ENCODE measurements around the gene GALNT10. TPM values are rescaled to one million over a fixed set of nuclear protein-coding genes. Genes with fewer than 3 reads are reported as not detected.

Gene GALNT10
- total and polyA plus RNA-seq, 2 experiments from 2014 or later, result 3.2 to 12.9 TPM

DNA sequence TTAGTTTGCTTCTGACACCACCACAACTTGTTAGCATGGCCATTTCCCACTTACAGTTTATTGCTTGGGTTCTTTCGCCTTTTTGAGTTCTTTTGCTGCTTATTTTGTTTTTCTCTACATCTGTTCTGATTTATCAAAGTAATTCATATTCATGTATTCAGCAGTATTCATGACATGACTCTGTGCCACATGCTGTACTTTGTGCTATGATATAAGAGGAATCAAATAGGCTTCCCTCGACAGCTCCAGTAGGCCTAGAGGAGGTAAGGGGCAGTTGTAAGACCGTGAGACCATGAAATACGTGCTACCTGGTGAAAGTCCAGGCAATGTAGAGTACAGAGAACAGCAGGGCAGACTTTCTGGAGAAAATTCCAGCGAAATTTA lies 144.5 kb downstream of the GALNT10 start (continued):
- TF ChIP-seq, protein P1, sequence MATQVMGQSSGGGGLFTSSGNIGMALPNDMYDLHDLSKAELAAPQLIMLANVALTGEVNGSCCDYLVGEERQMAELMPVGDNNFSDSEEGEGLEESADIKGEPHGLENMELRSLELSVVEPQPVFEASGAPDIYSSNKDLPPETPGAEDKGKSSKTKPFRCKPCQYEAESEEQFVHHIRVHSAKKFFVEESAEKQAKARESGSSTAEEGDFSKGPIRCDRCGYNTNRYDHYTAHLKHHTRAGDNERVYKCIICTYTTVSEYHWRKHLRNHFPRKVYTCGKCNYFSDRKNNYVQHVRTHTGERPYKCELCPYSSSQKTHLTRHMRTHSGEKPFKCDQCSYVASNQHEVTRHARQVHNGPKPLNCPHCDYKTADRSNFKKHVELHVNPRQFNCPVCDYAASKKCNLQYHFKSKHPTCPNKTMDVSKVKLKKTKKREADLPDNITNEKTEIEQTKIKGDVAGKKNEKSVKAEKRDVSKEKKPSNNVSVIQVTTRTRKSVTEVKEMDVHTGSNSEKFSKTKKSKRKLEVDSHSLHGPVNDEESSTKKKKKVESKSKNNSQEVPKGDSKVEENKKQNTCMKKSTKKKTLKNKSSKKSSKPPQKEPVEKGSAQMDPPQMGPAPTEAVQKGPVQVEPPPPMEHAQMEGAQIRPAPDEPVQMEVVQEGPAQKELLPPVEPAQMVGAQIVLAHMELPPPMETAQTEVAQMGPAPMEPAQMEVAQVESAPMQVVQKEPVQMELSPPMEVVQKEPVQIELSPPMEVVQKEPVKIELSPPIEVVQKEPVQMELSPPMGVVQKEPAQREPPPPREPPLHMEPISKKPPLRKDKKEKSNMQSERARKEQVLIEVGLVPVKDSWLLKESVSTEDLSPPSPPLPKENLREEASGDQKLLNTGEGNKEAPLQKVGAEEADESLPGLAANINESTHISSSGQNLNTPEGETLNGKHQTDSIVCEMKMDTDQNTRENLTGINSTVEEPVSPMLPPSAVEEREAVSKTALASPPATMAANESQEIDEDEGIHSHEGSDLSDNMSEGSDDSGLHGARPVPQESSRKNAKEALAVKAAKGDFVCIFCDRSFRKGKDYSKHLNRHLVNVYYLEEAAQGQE (IDR thresholded peaks at IDR 0.05; ENCODE audit: unreplicated experiment), result no peak
- TF ChIP-seq EZH2 (IDR thresholded peaks at IDR 0.05; ENCODE audit: low read depth, unreplicated experiment) (no peak), NANOG (IDR thresholded peaks at IDR 0.05; ENCODE audit: borderline replicate concordance) (no peak), EZH2phosphoT487 (IDR thresholded peaks at IDR 0.05; ENCODE audit: unreplicated experiment) (no peak), ZNF114 (CRISPR knock-in tag; IDR thresholded peaks at IDR 0.05) (no peak)
- TF ChIP-seq, protein P2, sequence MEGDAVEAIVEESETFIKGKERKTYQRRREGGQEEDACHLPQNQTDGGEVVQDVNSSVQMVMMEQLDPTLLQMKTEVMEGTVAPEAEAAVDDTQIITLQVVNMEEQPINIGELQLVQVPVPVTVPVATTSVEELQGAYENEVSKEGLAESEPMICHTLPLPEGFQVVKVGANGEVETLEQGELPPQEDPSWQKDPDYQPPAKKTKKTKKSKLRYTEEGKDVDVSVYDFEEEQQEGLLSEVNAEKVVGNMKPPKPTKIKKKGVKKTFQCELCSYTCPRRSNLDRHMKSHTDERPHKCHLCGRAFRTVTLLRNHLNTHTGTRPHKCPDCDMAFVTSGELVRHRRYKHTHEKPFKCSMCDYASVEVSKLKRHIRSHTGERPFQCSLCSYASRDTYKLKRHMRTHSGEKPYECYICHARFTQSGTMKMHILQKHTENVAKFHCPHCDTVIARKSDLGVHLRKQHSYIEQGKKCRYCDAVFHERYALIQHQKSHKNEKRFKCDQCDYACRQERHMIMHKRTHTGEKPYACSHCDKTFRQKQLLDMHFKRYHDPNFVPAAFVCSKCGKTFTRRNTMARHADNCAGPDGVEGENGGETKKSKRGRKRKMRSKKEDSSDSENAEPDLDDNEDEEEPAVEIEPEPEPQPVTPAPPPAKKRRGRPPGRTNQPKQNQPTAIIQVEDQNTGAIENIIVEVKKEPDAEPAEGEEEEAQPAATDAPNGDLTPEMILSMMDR (conservative IDR thresholded peaks at IDR 0.05; ENCODE audit: low read depth in 2 of 2), result no peak

DNA sequence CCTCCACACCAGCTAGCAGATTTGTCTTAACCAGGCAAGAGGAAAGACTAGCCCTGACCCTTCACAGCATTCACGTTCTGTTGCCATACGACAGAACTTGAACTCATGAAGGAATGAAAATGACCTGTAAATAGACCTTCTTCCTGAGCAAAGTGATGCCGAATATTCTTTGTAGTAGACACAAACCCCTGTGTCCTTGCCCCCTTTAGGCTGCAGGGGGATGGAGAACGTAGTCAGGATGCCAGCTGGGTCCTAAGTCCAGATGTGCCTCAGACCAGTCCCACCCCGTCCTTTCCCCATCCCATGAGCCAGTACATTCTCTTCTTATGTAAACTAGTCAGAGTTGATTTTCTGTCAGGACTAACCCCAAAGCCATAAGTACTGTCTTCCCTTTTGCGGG lies 151.1 kb downstream of the GALNT10 start:
- Histone ChIP-seq H3K79me2 (replicated peaks; ENCODE audit: insufficient read depth) (no peaks in the 10 kb centered on the region), H3K4me2 (no peak overlapping the region)
- H3K27me3 Mint-ChIP-seq (ENCODE audit: insufficient read depth, low read depth, poor library complexity), result no peaks in the 10 kb centered on the region
- TF ChIP-seq, protein P3, sequence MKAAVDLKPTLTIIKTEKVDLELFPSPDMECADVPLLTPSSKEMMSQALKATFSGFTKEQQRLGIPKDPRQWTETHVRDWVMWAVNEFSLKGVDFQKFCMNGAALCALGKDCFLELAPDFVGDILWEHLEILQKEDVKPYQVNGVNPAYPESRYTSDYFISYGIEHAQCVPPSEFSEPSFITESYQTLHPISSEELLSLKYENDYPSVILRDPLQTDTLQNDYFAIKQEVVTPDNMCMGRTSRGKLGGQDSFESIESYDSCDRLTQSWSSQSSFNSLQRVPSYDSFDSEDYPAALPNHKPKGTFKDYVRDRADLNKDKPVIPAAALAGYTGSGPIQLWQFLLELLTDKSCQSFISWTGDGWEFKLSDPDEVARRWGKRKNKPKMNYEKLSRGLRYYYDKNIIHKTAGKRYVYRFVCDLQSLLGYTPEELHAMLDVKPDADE (IDR thresholded peaks at IDR 0.05), result no peak
- TF ChIP-seq, protein P2 (conservative IDR thresholded peaks at IDR 0.05; ENCODE audit: low read depth in 2 of 2), result no peak
- TF ChIP-seq NANOG (IDR thresholded peaks at IDR 0.05; ENCODE audit: borderline replicate concordance) (no peak), CREB1 (CRISPR knock-in tag; IDR thresholded peaks at IDR 0.05; ENCODE audit: low read depth) (no peak), JUNB (IDR thresholded peaks at IDR 0.05; ENCODE audit: unreplicated experiment) (no peak), ZNF114 (CRISPR knock-in tag; IDR thresholded peaks at IDR 0.05) (no peak), EZH2 (IDR thresholded peaks at IDR 0.05; ENCODE audit: low read depth, unreplicated experiment) (no peak), EZH2phosphoT487 (IDR thresholded peaks at IDR 0.05; ENCODE audit: unreplicated experiment) (no peak), POLR2AphosphoS5 (IDR thresholded peaks at IDR 0.05; ENCODE audit: low read depth) (no peak), ZNF331 (CRISPR knock-in tag; IDR thresholded peaks at IDR 0.05; ENCODE audit: low read depth) (no peak)
- TF ChIP-seq, protein P1 (IDR thresholded peaks at IDR 0.05; ENCODE audit: unreplicated experiment), result no peak

More for the DNA sequence above, 151.1 kb downstream of the GALNT10 start:
- Histone ChIP-seq H3K36me3 (ENCODE audit: insufficient read depth) (no peaks in the 10 kb centered on the region), H4K20me1 (replicated peaks; ENCODE audit: insufficient read depth) (no peaks in the 10 kb centered on the region), H3K9me2 (ENCODE audit: insufficient read depth) (no peaks in the 10 kb centered on the region), H3K4me1 (ENCODE audit: insufficient read depth) (no peaks in the 10 kb centered on the region), H3F3A (replicated peaks; ENCODE audit: low read depth) (no peaks in the 10 kb centered on the region), H3K4me3 (no peak overlapping the region), H3K27me3 (ENCODE audit: insufficient read depth) (no peaks in the 10 kb centered on the region), H2AFZ (no peak overlapping the region), H3K27ac (ENCODE audit: low read depth) (no peak overlapping the region)
- ATAC-seq (no peak), DNase-seq (ENCODE audit: low spot score) (no peak)
- H3K9me3 Mint-ChIP-seq, result no peaks in the 10 kb centered on the region
- H3K27ac Mint-ChIP-seq, result no peak overlapping the region
- peaks cover 4% of the 10 kb centered on the region; the same call in 2 of the 3 replicates for H3K4me1 Mint-ChIP-seq
- H3K4me3 Mint-ChIP-seq, result no peak overlapping the region
- no peaks in the 10 kb centered on the region for H3K36me3 Mint-ChIP-seq (ENCODE audit: low read depth)

Data from GM23338 (cell line).